Measurements from ENCODE around the gene PBX1. TPM values are rescaled to one million over a fixed set of nuclear protein-coding genes. Genes with fewer than 3 reads are reported as not detected.
A peak's percentile ranks its signal among the peaks of the same experiment; 100 is the strongest.

The PBX1 gene
- total and polyA plus RNA-seq, 2 experiments from 2014 or later: 40.0 to 104 TPM

- no peak for TF ChIP-seq ZNF462 (CRISPR knock-in tag; IDR thresholded peaks at IDR 0.05)
- no peak for TF ChIP-seq REST (IDR thresholded peaks at IDR 0.05; ENCODE audit: unreplicated experiment)
- no peak for TF ChIP-seq EZH2phosphoT487 (IDR thresholded peaks at IDR 0.05; ENCODE audit: unreplicated experiment)
- TF ChIP-seq ZNF114 (CRISPR knock-in tag; IDR thresholded peaks at IDR 0.05): no peak
These were observed 3.5 kb downstream of the PBX1 start (continued) for GRCh38 chr1:164562511-164562910.

- H3K27me3 Mint-ChIP-seq (ENCODE audit: insufficient read depth, low read depth, poor library complexity): peaks cover 1% of the 10 kb centered on the region
- Histone ChIP-seq H2AFZ (no peak overlapping the region), H3K36me3 (ENCODE audit: insufficient read depth) (no peaks in the 10 kb centered on the region), H3K27me3 (ENCODE audit: insufficient read depth) (no peaks in the 10 kb centered on the region), H3K9me2 (ENCODE audit: insufficient read depth) (no peaks in the 10 kb centered on the region), H3K4me2 (peak overlapping the region; percentile 80), H3K79me2 (replicated peaks; ENCODE audit: insufficient read depth) (peaks cover 83% of the 10 kb centered on the region), H3K4me1 (ENCODE audit: insufficient read depth) (peaks cover 60% of the 10 kb centered on the region), H3K4me3 (peak overlapping the region; percentile 81), H3K27ac (ENCODE audit: low read depth) (peak overlapping the region; percentile 29; the same call in 1 of the 2 replicates), H4K20me1 (replicated peaks; ENCODE audit: insufficient read depth) (peaks cover 7% of the 10 kb centered on the region), H3F3A (replicated peaks; ENCODE audit: low read depth) (0 out of 2 replicates have a peak, but pooled peaks cover 4% of the 10 kb centered on the region)
- 0 out of 2 replicates have a peak overlapping the region, but pooled peaks have one; percentile 47 for H3K27ac Mint-ChIP-seq
- no peaks in the 10 kb centered on the region; the same call in 2 of the 3 replicates for H3K9me3 Mint-ChIP-seq
- ATAC-seq (no peak), DNase-seq (ENCODE audit: low spot score) (no peak)
- peaks cover 58% of the 10 kb centered on the region for H3K4me1 Mint-ChIP-seq
- TF ChIP-seq ZNF331 (CRISPR knock-in tag; IDR thresholded peaks at IDR 0.05; ENCODE audit: low read depth): no peak
- TF ChIP-seq POLR2AphosphoS5 (IDR thresholded peaks at IDR 0.05; ENCODE audit: low read depth): no peak
- TF ChIP-seq ZNF114 (CRISPR knock-in tag; IDR thresholded peaks at IDR 0.05): no peak
- peak overlapping the region; percentile 99 for H3K4me3 Mint-ChIP-seq
- peaks cover 27% of the 10 kb centered on the region for H3K36me3 Mint-ChIP-seq (ENCODE audit: low read depth)
These were observed 4.0 kb downstream of the PBX1 start for GRCh38 chr1:164562947-164563520.

All from GM23338 (cell line).